GM13977 (cell line): ENCODE results near the gene MRPL48.
"Not testable (repeated sequence)": the region's sequence is repeated elsewhere in the genome, so short reads cannot be mapped to it uniquely, and the experiment has no call there.

Experiments
- DNase-seq: peaks from one replicate; pipeline ENCODE4 v3.0.0; 2012; ENCODE audit warnings: low spot score
- in situ Hi-C: fragments of 300-500 bp; cut with MboI; formaldehyde crosslinking; loops from one replicate; pipeline ENCODE4 v1.12.0; 2022; ENCODE audit warnings: low sequenced_read_pairs, low pct_unique_long_range_greater_than_20kb, mixed read lengths, inconsistent platforms; ENCODE audit not compliant: unreplicated experiment
- TF ChIP-seq, protein P1 (sequence below): IDR thresholded peaks from 2 replicates; pipeline ENCODE4 v1.5.1; 2012; ENCODE audit warnings: mild to moderate bottlenecking, control low read depth; ENCODE audit not compliant: insufficient read depth; ENCODE audit errors: extremely low read depth, missing control alignments

Gene MRPL48

DNA sequence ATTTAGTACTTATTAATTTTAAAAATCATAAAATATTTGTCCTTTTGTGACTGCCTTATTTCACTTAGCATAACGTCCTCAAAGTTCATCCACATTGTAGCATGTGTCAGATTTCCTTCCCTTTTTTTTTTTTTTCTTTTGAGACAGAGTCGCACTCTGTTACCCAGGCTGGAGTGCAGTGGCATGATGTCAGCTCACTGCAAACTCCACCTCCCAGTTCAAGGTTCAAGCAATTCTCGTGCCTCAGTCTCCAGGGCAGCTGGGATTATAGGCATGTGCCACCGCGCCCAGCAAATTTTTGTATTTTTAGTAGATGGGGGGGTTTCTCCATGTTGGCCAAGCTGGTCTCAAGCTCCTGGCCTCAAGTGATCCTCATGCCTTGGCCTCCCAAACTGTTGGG, 37.4 kb upstream of the MRPL48 start:
- in situ Hi-C loops, result no loop called here
- TF ChIP-seq, protein P1, sequence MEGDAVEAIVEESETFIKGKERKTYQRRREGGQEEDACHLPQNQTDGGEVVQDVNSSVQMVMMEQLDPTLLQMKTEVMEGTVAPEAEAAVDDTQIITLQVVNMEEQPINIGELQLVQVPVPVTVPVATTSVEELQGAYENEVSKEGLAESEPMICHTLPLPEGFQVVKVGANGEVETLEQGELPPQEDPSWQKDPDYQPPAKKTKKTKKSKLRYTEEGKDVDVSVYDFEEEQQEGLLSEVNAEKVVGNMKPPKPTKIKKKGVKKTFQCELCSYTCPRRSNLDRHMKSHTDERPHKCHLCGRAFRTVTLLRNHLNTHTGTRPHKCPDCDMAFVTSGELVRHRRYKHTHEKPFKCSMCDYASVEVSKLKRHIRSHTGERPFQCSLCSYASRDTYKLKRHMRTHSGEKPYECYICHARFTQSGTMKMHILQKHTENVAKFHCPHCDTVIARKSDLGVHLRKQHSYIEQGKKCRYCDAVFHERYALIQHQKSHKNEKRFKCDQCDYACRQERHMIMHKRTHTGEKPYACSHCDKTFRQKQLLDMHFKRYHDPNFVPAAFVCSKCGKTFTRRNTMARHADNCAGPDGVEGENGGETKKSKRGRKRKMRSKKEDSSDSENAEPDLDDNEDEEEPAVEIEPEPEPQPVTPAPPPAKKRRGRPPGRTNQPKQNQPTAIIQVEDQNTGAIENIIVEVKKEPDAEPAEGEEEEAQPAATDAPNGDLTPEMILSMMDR, result no peak
- no peak for DNase-seq

DNA sequence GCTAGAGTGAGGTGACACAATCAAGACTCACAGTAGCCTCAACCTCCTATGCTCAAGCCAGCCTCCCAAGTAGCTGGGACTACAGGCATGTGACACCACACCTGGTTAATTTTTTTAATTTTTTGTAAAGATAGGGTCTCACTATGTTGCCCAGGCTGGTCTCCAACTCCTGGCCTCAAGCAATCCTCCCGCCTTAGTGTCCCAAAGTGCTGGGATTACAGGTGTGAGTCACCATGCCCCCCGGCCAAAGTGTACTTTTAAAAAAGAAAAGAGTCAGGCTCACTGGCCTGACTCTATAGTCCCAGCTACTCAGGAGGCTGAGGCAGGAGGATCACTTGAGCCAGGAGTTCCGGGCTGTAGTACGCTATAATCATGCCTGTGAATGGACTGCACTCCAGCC, 36.8 kb upstream of the MRPL48 start:
- in situ Hi-C loops, DNase-seq: not testable (repeated sequence)

DNA sequence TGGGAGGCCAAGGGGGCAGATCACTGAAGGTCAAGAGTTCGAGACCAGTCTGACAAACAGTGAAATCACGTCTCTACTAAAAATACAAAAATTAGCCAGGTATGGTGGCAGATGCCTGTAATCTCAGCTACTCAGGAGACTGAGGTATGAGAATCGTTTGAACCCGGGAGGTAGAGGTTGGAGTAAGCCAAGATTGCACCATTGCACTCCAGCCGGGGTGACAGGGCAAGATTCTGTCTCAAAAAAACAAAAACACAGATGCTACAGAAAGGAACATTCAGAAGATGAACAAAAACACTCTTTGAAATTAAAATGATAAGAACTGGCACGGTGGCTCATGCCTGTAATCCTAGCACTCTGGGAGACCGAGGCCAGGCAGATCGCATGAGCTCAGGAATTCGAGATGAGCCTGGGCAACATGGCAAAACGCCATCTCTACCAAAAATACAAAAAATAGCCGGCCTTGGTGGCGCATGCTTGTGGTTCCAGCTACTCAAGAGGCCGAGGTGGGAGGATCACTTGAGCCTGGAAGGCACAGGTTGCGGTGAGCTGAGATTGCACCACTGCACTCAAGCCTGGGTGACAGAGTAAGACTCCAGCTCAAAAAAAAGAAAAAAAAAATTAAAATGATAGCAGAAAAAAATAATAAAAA, 35.3 kb upstream of the MRPL48 start:
- in situ Hi-C loops, result no loop called here
- TF ChIP-seq, protein P1, result no peak

DNA sequence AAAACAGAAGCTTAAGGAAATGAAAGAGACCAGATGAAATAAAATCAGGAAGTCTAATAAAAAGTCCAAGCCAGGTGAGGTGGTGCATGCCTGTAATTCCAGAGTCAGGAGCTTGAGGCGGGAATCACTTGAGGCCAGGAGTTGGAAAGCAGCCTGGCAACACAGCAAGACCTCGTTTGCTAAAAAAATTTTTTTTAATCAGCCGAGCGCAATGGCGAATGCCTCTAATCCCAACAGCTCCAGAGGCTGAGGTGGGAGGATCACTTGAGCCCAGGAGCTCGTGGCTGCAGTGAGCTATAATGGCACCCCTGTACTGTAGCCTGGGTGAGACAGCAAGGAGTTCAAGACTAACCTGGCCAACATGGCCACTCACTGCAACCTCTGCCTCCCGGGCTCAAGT, 34.8 kb upstream of the MRPL48 start:
- TF ChIP-seq, protein P1, result no peak
- in situ Hi-C loops, result no loop called here
- no peak for DNase-seq

More for the DNA sequence above, 35.3 kb upstream of the MRPL48 start:
- no peak for DNase-seq

DNA sequence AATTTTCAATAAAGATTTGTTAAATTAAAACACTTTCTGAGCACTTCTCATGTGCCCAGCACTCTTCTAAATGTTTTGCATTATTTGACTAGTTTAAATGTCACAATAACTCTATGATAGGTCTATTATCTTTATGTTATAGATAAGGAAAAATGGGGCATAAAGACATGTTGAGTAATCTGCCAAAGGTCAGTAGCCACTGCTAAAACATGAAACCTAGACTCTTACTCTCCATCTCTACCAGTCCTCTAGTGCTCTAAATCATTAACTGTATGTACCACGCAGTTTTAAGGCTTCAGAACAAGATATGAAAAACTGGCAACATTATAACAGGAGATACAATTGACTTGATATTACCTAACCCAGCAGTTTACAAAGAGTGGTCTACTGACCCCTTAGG, 33.7 kb upstream of the MRPL48 start:
- TF ChIP-seq, protein P1, result no peak
- in situ Hi-C loops, result no loop called here
- DNase-seq, result no peak

DNA sequence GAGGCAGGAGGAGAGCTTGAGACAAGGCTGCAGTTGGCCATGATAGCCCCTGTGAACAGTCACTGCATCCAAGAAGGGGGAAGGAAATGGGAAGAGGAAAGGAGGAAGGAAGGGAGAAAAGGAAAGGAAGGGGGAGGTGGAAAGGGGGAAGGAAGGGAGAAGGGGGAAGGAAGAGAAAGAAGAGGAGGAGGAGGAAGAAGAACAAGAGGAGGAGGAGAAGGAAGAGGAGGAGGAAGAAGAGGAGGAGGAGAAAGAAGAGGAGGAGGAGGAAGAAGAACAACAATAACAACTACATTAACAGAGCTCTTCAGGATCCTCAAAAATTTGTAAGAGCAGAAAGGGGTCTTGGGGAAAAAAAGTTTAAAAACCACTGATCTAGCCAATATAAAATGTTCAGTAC, 32.0 kb upstream of the MRPL48 start:
- DNase-seq, result no peak
- in situ Hi-C loops, result no loop called here
- TF ChIP-seq, protein P1, result no peak

DNA sequence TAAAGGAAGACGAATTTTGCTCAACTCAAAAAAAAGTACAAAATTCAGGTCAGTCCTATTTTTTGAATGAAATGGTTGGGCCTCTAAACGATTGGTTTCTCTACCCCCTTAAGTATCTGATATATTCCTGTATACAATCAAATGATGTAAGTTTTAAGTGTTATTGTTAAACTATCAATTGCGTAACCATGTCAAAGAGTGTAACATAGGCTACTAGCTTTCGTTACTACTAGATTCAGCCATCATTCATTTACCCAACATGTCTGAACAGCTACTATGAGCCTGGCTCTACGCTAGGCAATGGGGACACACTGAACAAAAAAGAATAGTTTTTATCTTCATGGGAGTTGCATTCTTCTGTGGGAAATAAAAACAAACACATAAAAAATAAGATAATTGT, 30.1 kb upstream of the MRPL48 start:
- in situ Hi-C loops, result no loop called here
- TF ChIP-seq, protein P1, result no peak
- no peak for DNase-seq
